ENCODE data around the gene TSPAN32. TPM values are rescaled to one million over a fixed set of nuclear protein-coding genes. Genes with fewer than 3 reads are reported as not detected.

TSPAN32 gene
- total and polyA plus RNA-seq, 3 experiments from 2014 or later = 6.6 to 68.5 (median 7.4) TPM

DNA sequence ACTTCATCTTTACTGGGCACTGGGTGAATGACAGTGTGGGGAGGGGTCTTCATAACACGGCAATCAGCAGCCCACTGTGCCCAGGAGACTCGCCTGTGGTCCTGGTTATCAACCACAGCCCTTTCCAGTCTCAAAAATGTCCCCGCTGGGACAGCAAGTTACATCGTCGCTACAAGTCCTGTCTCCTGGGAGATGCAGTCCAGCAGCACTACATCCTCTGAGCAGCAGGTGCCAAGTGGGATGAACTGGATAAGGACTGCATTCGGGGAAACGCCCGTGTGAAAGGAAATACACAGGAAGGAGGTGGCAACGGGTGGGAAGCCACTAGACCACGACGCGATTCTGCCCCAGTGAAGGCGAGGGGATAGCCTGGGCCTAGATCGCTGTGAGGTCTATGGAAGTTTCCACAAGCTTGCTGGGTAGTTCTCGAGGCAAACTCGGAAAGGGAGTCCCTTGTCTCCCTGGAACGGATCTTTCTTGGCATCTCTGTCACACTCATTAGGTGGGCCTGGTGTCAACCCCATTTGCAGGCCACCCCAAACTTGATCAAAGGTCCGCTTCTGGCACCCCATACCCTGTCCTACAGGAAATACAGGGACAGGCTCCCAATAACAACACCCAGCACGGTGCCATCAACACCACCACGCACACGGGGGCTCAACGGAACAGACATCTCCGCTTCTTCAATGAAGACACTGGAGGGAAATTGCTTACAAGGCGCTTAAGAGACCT is 35.8 kb upstream of the TSPAN32 start:
- Histone ChIP-seq H3K4me1 (ENCODE audit: insufficient read depth, low read length) (peaks cover 29% of the 10 kb centered on the region), H3K36me3 (ENCODE audit: insufficient read depth, low read length) (no peaks in the 10 kb centered on the region), H3K27ac (ENCODE audit: low read depth, low read length) (no peak overlapping the region), H3K27me3 (ENCODE audit: insufficient read depth, low read length, poor library complexity, severe bottlenecking) (no peaks in the 10 kb centered on the region), H3K9me3 (ENCODE audit: low read length) (no peaks in the 10 kb centered on the region), H3K4me3 (ENCODE audit: low read length) (peak overlapping the region; percentile 32)
- Mint-ChIP-seq H3K9me3 (no peaks in the 10 kb centered on the region), H3K4me3 (peak overlapping the region; percentile 41 to 85 (median 74)), H3K36me3 (no peaks in the 10 kb centered on the region), H3K27me3 (peaks cover 0 to 13% of the 10 kb centered on the region in 2 donors), H3K27ac (peak overlapping the region; percentile 4 to 88 (median 74)), H3K4me1 (peaks cover 25 to 33% (median 27%) of the 10 kb centered on the region in 3 donors)
- ChIA-PET CTCF (interaction anchor here (1.1 kb wide), 1 partner anchor 38 kb away, joined by 3 read pairs; no protein-coding TSS in a partner anchor), POLR2A (no interaction called here)
- DNase-seq = peak in 1 of 5 donors; percentile 6

DNA sequence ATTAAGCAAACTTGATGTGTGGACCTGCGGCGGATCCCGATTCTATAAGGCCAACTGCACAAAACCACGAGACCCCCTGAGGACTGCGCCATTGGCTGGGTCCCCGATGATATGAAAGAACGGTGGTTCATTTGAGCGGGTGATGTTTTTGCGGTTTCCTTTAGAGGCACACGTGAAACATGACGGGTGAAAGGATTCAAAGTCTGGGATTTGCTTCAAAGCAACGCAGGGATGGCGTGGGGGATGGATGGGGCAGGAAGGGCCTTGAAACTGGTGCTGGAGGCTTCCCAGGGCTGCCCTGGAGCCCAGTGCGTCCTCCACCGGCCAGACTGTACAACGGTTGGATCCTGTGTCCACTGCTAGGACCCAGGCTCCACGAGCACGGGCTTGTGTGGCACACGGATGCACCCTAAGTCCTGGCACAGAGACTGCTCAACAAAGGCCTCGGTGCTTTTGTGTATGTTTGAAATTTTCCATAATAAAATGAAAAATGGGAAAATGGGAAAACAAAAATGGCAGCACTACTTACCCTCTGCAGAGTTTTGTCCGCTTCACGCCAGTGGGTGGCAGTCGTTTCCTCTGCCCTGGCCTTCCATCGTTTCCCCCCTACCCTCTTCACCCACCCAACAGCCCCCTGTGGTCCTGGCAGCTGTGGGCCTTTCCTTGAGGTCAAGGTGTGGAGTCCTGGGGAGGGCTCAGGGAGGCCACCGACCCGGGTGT is 35.1 kb upstream of the TSPAN32 start:
- H3K9me3 Mint-ChIP-seq = no peaks in the 10 kb centered on the region
- H3K4me3 Mint-ChIP-seq = peak overlapping the region; percentile 41 to 85 (median 74)
- Histone ChIP-seq H3K27ac (ENCODE audit: low read depth, low read length) (no peak overlapping the region), H3K36me3 (ENCODE audit: insufficient read depth, low read length) (no peaks in the 10 kb centered on the region), H3K9me3 (ENCODE audit: low read length) (no peaks in the 10 kb centered on the region), H3K4me1 (ENCODE audit: insufficient read depth, low read length) (peaks cover 29% of the 10 kb centered on the region), H3K4me3 (ENCODE audit: low read length) (no peak overlapping the region), H3K27me3 (ENCODE audit: insufficient read depth, low read length, poor library complexity, severe bottlenecking) (peaks cover 4% of the 10 kb centered on the region)
- POLR2A ChIA-PET = no interaction called here
- CTCF ChIA-PET = interaction anchor here (1.3 to 1.8 kb wide), 2 partner anchors 36 to 38 kb away, joined by 3 to 8 read pairs; no protein-coding TSS in a partner anchor
- no peak for DNase-seq
- peaks cover 0 to 16% of the 10 kb centered on the region in 2 donors for H3K27me3 Mint-ChIP-seq
- peak overlapping the region in 4 of 8 donors; percentile 4 to 87 (median 58) for H3K27ac Mint-ChIP-seq
- H3K36me3 Mint-ChIP-seq = no peaks in the 10 kb centered on the region
- peaks cover 25 to 37% (median 30%) of the 10 kb centered on the region in 3 donors for H3K4me1 Mint-ChIP-seq

DNA sequence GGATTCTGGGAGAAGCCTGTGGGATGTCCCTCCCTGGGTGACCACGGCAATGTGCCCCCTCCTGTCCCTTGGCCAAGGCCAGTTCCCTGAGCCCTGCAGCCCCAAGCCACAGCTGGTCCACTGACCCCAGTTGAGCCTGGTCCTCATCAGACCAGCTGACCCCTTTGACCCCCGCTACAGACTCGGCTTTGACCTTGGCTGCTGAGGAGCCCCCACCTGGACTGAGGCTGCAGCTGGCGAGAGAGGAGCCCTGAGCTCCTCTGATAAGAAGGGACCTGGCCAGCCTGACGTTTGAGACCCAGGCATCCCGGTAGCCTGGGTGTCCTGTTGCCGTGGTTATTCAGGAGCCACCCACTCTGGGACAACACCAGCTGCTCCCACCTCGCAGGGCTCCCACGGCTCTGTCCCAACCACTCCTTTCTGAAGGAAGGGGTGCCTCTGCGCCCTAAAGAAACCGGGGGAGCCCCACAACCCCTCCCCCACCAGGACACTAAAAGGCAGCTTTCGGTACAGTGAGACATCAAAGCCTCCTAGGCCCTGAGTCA is 34.4 kb upstream of the TSPAN32 start:
- no peaks in the 10 kb centered on the region for H3K36me3 ChIP-seq (ENCODE audit: insufficient read depth, low read length)
- Mint-ChIP-seq H3K9me3 (no peaks in the 10 kb centered on the region), H3K4me3 (peak overlapping the region in 3 of 7 donors; percentile 24 to 65 (median 59))

DNA sequence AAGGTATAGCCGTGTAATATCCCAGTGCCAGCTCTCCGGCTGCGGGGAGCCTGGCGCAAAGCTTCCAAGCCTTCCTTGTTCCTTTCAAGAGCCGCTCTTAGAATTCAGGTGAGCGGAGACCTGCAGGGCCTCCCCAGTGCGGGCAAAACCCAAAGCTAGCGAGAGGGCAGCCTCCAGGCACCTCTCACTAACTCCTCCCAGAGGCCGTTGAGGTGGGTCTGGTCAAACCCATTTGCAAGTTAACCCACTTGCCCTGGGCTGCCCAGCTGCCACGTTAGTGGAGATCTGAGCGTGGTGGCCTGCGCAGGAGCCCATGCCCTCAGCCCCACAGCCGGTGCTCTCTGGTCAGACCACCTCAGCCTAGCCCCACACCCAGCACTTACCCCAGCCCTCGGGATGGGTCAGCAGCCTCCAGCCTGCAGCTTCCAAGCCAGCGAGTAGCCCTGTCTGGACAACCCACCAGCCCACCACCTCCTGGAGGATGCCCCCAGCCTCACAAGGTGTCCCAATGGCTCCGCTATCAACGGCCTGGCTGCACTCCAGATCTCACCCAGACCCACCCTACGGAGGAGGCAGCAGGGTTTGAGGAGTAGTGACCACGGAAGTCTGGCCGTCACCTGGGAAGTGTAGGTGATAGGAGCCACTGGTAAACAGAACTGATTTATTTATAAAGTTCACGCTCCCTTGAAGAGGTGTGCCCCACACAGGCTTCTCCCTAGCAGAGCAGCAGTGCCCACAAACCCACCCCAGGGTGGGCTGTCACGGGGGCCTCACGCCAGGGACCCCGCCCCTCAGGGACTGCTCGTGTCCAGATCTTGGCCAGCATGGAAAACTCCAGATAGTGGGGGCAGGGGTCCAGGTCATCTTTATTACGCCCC is 33.7 kb upstream of the TSPAN32 start:
- Mint-ChIP-seq H3K27me3 (peaks cover 0 to 26% of the 10 kb centered on the region in 2 donors), H3K36me3 (no peaks in the 10 kb centered on the region), H3K27ac (peak overlapping the region in 2 of 8 donors; percentile 25 to 26), H3K4me3 (peak overlapping the region; percentile 33 to 74 (median 65)), H3K4me1 (peaks cover 25 to 40% (median 30%) of the 10 kb centered on the region in 3 donors), H3K9me3 (no peaks in the 10 kb centered on the region)
- H3K4me3 ChIP-seq (ENCODE audit: low read length) = no peak overlapping the region
- H3K9me3 ChIP-seq (ENCODE audit: low read length) = no peaks in the 10 kb centered on the region
- H3K27me3 ChIP-seq (ENCODE audit: insufficient read depth, low read length, poor library complexity, severe bottlenecking) = peaks cover 4% of the 10 kb centered on the region
- H3K4me1 ChIP-seq (ENCODE audit: insufficient read depth, low read length) = peaks cover 29% of the 10 kb centered on the region
- ChIA-PET CTCF (interaction anchor here (1.2 to 1.8 kb wide), 3 partner anchors 35 to 38 kb away, joined by 3 to 8 read pairs (median 3); no protein-coding TSS in a partner anchor), POLR2A (interaction anchor here (0.6 kb wide), 1 partner anchor 672 kb away, joined by 3 read pairs; no protein-coding TSS in a partner anchor)
- no peak for DNase-seq
- no peak overlapping the region for H3K27ac ChIP-seq (ENCODE audit: low read depth, low read length)
- H3K36me3 ChIP-seq (ENCODE audit: insufficient read depth, low read length) = no peaks in the 10 kb centered on the region

More for the DNA sequence above, 34.4 kb upstream of the TSPAN32 start:
- H3K4me1 Mint-ChIP-seq = peaks cover 25 to 39% (median 30%) of the 10 kb centered on the region in 3 donors
- Histone ChIP-seq H3K27ac (ENCODE audit: low read depth, low read length) (no peak overlapping the region), H3K27me3 (ENCODE audit: insufficient read depth, low read length, poor library complexity, severe bottlenecking) (peaks cover 4% of the 10 kb centered on the region), H3K4me1 (ENCODE audit: insufficient read depth, low read length) (peaks cover 29% of the 10 kb centered on the region), H3K9me3 (ENCODE audit: low read length) (no peaks in the 10 kb centered on the region), H3K4me3 (ENCODE audit: low read length) (no peak overlapping the region)
- ChIA-PET POLR2A (no interaction called here), CTCF (interaction anchor here (1.2 to 1.8 kb wide), 3 partner anchors 36 to 39 kb away, joined by 3 to 8 read pairs (median 3); no protein-coding TSS in a partner anchor)
- H3K36me3 Mint-ChIP-seq = no peaks in the 10 kb centered on the region
- peaks cover 0 to 19% of the 10 kb centered on the region in 2 donors for H3K27me3 Mint-ChIP-seq
- DNase-seq = no peak
- H3K27ac Mint-ChIP-seq = no peak overlapping the region

DNA sequence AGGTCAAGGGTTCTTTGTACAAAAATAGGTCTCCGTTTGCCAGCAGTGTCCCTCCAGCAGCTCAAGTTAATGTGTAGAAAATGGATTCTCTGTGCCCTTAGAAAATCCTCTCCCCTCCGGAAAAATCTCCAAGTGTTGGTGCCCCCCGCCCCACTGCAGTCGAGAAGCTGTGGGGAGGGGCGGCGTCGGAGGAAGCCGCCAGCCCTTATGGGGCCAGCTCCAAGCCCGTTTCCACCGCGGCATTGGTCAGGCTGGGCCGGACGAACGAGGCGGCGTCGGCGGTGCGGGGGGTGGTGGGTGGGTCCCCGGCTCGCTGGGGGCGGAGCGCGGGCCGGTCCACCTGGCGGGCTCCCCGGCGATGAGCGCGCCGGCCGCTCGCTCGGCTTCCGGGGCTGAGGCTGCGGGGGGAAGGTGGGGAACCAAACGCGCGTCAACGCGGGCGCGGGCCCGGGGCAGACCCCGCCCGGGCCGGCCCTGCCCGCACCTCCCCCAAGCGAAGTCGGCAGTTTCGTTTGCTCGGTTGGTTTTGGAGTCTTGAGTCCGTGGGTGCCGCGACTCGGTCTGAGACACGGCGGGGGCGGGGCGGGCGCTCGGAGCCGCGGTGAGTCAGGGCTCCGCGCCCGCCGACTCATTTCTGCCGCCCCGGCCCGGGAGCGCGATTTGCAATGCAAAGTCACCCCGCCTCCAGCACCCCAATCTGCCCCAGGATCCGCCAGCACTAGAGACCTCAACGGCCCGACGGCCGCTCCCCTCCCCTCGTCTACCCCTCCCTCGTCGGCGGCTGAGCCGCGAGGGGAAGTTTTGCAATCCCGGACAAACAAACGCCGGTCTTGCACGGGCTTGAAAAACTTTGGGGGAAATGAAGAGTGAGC is 32.8 kb upstream of the TSPAN32 start:
- peak; percentile 13 to 56 (median 38) for DNase-seq
- POLR2A ChIA-PET = interaction anchor here (0.6 kb wide), 1 partner anchor 671 kb away, joined by 3 read pairs; no protein-coding TSS in a partner anchor

DNA sequence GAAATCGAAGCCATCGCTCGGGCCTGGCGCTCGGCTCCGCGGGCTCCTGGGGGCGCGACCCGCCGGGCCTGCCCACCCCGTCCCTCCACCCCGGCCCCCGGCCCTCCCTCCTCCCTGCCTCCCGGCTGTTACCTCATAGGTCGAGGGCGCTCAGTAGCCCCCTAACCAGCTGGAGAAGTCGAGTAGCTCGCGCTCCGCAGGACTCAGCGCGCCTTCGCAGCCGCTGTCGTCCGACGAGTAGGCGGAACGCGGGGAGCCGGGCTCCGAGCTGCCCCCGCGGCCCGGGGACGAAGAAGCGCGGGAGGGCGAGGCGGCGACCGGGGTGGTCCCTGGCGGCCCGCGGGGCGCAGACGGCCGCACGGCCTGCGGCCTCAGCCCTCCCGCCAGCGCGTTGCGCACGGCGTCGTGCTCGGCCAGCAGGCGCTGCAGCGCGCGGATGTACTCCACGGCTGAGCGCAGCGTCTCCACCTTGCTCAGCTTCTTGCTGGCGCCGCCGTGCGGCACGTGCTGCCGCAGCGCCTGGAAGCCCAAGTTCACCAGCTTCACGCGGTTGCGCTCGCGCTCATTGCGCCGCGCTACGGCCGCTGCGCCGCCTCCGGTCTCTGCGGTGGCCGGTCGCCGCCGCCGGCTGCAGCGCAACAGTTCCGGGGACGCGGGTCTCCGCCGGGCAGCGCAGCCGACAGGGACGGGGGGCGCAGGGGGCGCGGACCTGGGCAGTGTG is 32.1 kb upstream of the TSPAN32 start:
- POLR2A ChIA-PET = no interaction called here
- peaks cover 29% of the 10 kb centered on the region for H3K4me1 ChIP-seq (ENCODE audit: insufficient read depth, low read length)
- peaks cover 4% of the 10 kb centered on the region for H3K27me3 ChIP-seq (ENCODE audit: insufficient read depth, low read length, poor library complexity, severe bottlenecking)
- no peak overlapping the region for H3K4me3 ChIP-seq (ENCODE audit: low read length)
- Mint-ChIP-seq H3K9me3 (no peaks in the 10 kb centered on the region), H3K36me3 (no peaks in the 10 kb centered on the region), H3K27ac (no peak overlapping the region), H3K27me3 (peaks cover 5 to 33% of the 10 kb centered on the region in 2 donors), H3K4me3 (peak overlapping the region in 6 of 7 donors; percentile 67 to 85 (median 70)), H3K4me1 (peaks cover 25 to 40% (median 30%) of the 10 kb centered on the region in 3 donors)
- CTCF ChIA-PET = interaction anchor here (1.0 to 1.3 kb wide), 3 partner anchors 32 to 70 kb away, joined by 3 to 5 read pairs (median 4); partner anchors contain the start of genes C11orf21 and TSPAN32
- no peaks in the 10 kb centered on the region for H3K9me3 ChIP-seq (ENCODE audit: low read length)
- DNase-seq = peak; percentile 22 to 60 (median 39)
- no peak overlapping the region for H3K27ac ChIP-seq (ENCODE audit: low read depth, low read length)
- no peaks in the 10 kb centered on the region for H3K36me3 ChIP-seq (ENCODE audit: insufficient read depth, low read length)

More for the DNA sequence above, 32.8 kb upstream of the TSPAN32 start:
- H3K4me3 Mint-ChIP-seq = peak overlapping the region; percentile 66 to 85 (median 72)
- Histone ChIP-seq H3K27me3 (ENCODE audit: insufficient read depth, low read length, poor library complexity, severe bottlenecking) (peaks cover 4% of the 10 kb centered on the region), H3K4me1 (ENCODE audit: insufficient read depth, low read length) (peaks cover 29% of the 10 kb centered on the region), H3K9me3 (ENCODE audit: low read length) (no peaks in the 10 kb centered on the region), H3K36me3 (ENCODE audit: insufficient read depth, low read length) (no peaks in the 10 kb centered on the region), H3K4me3 (ENCODE audit: low read length) (peak overlapping the region; percentile 41), H3K27ac (ENCODE audit: low read depth, low read length) (no peak overlapping the region)
- H3K4me1 Mint-ChIP-seq = peaks cover 25 to 40% (median 30%) of the 10 kb centered on the region in 3 donors
- CTCF ChIA-PET = interaction anchor here (1.3 kb wide), 2 partner anchors 37 to 69 kb away, joined by 3 to 5 read pairs; no protein-coding TSS in a partner anchor
- H3K27ac Mint-ChIP-seq = peak overlapping the region in 3 of 8 donors; percentile 17 to 83 (median 25)
- H3K27me3 Mint-ChIP-seq = peaks cover 5 to 29% of the 10 kb centered on the region in 2 donors
- no peaks in the 10 kb centered on the region for H3K36me3 Mint-ChIP-seq
- H3K9me3 Mint-ChIP-seq = no peaks in the 10 kb centered on the region
